HG03442 (cell line): ENCODE results near the gene PTPRU.

Experiments
- ATAC-seq: cut with Tn5 transposase; IDR thresholded peaks from one replicate; pipeline ENCODE4 v1.9.1; 2021; ENCODE audit warnings: mild to moderate bottlenecking, moderate library complexity; ENCODE audit not compliant: unreplicated experiment

PTPRU gene

DNA sequence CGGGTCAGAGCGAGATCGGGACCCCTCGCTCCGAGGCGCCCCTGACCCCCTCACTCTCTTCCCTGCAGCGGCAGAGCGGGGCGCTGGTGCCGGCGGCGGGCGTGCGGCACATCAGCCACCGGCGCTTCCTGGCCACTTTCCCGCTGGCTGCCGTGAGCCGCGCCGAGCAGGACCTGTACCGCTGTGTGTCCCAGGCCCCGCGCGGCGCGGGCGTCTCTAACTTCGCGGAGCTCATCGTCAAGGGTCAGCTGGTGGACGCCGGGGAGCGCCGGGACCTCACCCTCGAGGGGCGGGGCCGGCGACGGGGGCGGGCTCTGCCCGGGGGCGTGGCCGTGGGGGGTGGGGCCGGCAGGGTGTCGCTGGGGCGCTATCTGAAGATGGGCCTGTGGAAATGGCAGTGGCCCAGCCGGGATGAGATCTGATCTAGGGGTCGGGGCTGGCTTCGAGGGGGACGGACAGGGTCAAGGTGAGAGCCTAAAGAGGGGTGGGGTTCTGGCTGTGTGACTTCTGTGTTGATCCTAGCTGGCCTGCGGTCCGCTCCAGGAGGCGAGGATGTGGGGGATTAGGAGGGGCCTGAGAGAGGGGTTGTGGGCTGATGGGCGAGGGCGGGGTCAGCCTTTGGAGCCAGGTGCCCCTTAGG, 23.6 kb downstream of the PTPRU start:
- no peak for ATAC-seq

DNA sequence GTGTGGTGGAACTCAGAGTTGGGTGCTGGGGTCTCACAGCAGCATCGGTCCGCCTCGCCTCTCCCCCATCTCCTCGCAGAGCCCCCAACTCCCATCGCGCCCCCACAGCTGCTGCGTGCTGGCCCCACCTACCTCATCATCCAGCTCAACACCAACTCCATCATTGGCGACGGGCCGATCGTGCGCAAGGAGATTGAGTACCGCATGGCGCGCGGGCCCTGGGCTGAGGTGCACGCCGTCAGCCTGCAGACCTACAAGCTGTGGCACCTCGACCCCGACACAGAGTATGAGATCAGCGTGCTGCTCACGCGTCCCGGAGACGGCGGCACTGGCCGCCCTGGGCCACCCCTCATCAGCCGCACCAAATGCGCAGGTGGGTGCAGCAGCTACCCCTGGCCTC, 24.2 kb downstream of the PTPRU start:
- ATAC-seq: no peak

DNA sequence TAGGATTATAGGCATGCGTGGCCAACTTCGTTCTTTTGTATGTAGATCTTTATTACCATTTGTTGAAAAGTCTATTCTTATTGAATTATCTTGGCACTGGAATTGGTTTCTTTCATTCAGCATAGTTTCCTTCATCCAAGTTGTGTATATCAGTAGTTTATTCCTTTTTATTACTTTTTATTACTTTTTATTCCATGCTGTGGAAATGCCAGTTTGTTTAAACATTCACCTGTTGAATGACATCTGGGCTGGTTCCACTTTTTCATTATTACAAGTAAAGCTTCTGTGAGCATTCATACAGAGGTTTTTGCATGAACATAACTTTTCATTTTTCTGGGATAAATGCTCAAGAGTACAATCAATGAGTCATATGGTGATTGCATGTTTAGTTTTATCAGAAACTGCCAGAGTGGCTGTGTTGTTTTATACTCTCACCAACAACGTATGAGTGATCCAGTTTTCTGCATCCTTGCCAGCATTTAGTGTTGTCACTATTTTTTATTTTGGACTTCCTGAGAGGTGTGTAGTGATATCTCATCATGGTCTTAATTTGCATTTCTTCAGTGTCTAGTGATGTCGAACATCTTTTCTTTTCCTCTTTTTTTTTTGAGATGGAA, 28.6 kb downstream of the PTPRU start:
- no peak for ATAC-seq

DNA sequence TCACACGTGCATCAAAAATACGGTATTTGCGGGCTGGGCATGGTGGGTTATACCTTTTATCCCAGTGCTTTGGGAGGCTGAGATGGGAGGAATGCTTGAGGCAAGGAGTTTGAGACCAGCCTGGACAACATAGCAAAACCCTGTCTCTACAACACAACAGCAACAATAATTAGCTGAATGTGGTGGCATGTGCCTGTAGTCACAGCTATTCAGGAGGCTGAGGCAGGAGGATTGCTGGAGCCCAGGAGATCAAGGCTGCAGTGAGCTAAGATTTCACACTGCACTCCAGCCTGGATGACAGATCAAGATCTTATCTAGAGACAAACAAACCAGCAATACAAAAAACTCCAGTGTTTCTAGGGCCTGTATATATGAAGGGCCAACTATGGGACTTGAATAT, 30.6 kb downstream of the PTPRU start:
- no peak for ATAC-seq

- ATAC-seq: no peak
Measured at GRCh38 chr1:29267321-29268070, 31.2 kb downstream of the PTPRU start.

DNA sequence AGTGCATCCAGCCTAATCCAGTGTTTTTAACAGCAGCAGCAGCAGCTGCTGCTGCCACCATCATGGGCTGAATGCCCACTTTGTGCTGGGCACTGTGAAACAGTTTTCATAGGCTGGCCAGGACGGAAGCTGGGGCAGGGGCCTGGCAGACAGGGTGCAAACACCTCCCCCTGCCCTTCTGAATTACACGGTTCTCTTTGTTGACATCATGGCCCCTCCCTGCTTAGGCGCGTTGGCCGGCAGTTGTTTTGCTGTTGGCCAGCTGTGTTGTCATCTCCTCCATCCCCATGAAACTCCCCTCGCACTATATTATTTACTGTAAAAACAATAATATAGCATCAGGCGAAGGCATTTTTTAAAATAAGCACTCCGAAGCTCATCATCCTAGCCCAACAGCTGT, 33.1 kb downstream of the PTPRU start:
- ATAC-seq: no peak

- ATAC-seq: no peak
Measured at GRCh38 chr1:29270929-29271521, 34.7 kb downstream of the PTPRU start.

DNA sequence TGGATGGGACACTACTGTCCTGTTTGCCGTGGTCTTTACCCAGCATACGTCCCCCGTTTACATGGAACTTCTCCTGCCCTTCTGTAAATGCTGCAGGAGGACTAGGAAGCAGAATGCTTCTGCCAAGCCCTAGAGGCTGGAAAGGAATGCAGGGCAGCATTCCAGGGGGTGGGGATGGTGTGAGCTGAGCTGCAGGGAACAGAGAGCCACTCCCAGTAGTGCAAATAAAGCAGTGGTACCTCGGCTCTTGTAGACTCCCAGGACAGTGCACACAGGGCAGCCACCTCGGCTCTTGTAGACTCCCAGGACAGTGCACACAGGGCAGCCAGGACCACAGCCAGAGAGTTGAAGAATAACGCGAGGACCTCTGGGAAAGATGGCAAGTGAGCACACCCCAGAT, 35.4 kb downstream of the PTPRU start:
- no peak for ATAC-seq

GRCh38 chr1:29272147-29272907, 36.0 kb downstream of the PTPRU start:
- ATAC-seq: no peak

DNA sequence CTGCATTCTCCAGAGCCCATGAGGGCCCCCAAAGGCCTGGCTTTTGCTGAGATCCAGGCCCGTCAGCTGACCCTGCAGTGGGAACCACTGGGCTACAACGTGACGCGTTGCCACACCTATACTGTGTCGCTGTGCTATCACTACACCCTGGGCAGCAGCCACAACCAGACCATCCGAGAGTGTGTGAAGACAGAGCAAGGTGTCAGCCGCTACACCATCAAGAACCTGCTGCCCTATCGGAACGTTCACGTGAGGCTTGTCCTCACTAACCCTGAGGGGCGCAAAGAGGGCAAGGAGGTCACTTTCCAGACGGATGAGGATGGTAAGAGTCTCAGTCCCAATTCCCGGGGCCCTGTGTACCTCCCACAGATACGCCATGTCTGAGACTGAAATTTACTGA, 39.1 kb downstream of the PTPRU start:
- ATAC-seq: no peak

DNA sequence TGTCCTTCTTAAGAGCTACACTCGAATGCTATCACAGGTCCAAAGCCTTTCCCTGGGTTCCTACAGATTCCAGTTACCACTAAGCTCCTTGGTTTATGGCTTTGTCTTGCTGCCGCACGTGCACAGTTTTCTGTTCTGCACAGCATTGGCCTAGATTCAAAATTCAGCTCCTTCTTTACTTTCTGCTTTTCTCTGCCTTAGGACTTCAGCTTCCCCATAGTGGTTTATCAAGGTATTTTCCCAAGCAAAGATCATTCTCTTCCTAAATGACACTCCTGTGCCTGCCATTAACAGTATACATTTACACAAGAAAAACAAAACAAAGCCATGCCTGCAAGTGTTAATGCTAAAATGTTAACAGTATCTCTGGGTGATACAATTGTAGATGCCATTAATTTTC, 41.8 kb downstream of the PTPRU start:
- ATAC-seq: no peak

- ATAC-seq: no peak
Measured at GRCh38 chr1:29279406-29279805, 43.1 kb downstream of the PTPRU start.

DNA sequence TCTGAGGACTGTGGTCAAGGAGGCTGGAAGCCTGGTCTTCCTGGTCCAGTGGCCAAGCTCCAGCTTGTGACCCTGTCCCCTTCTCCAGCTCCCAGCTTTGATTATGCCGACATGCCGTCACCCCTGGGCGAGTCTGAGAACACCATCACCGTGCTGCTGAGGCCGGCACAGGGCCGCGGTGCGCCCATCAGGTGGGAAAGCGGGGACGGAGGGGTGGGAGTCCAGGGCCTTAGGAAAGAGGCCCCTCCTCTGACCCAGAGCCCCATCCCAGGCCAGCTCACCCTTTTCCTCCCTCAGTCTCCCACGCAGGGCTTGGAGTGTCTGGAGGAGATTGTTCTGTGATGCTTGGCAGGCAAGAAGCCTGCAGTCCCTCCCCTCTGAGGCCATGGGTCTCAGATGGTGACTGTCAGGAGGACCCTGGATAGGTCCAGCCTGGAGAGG, 43.6 kb downstream of the PTPRU start:
- ATAC-seq: no peak

- ATAC-seq: no peak
Measured at GRCh38 chr1:29280409-29281131, 44.2 kb downstream of the PTPRU start.

GRCh38 chr1:29281571-29281970, 45.2 kb downstream of the PTPRU start:
- ATAC-seq: no peak

- no peak for ATAC-seq
Measured at GRCh38 chr1:29282135-29282923, 46.0 kb downstream of the PTPRU start.

GRCh38 chr1:29282924-29283803, 46.8 kb downstream of the PTPRU start:
- ATAC-seq: no peak

DNA sequence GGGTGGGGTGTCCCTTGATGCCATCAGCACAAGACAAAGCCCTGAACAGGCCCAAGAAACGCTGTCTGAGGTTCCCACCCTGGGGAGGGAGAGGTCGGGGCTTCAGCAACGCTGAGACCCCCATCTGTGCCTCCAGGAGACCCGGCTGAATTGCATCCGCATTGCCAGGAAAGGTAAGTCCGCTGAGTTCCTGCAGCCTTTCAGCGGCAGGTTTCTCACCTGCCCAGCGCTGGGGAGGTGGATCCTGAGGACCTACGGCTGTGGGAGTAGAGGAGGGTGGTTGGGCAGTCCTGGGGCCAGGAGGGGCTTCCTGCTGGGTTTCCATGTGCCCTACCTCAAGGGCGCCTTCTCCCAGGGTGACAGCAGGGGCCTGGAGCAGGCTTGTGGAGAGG, 47.5 kb downstream of the PTPRU start:
- ATAC-seq: no peak
